Fibroblast of upper back skin (primary cell): ENCODE results near the gene STOM.

Experiments
- DNase-seq: peaks from one replicate; pipeline ENCODE4 v3.0.0-alpha.2; 2013

Gene STOM

GRCh38 chr9:121318631-121319382 lies 51.2 kb downstream of the STOM start:
- DNase-seq: no peak

- DNase-seq: no peak
Measured at GRCh38 chr9:121317737-121318630, 52.1 kb downstream of the STOM start.

- DNase-seq: no peak
Measured at GRCh38 chr9:121316852-121317373, 53.1 kb downstream of the STOM start.

- DNase-seq: no peak
Measured at GRCh38 chr9:121316378-121316777, 53.7 kb downstream of the STOM start.

- DNase-seq: no peak
Measured at GRCh38 chr9:121313458-121314152, 56.4 kb downstream of the STOM start.

GRCh38 chr9:121312169-121312568 lies 57.9 kb downstream of the STOM start:
- no peak for DNase-seq

GRCh38 chr9:121310571-121310970 lies 59.5 kb downstream of the STOM start:
- DNase-seq: no peak

GRCh38 chr9:121309833-121310425 lies 60.1 kb downstream of the STOM start:
- DNase-seq: no peak

GRCh38 chr9:121309171-121309570 lies 60.9 kb downstream of the STOM start:
- DNase-seq: no peak

GRCh38 chr9:121308765-121309164 lies 61.3 kb downstream of the STOM start:
- DNase-seq: no peak

- DNase-seq: no peak
Measured at GRCh38 chr9:121307976-121308375, 62.1 kb downstream of the STOM start.

- no peak for DNase-seq
Measured at GRCh38 chr9:121305269-121305994, 64.6 kb downstream of the STOM start.

- DNase-seq: no peak
Measured at GRCh38 chr9:121304707-121305106, 65.3 kb downstream of the STOM start.

- no peak for DNase-seq
Measured at GRCh38 chr9:121303456-121304451, 66.3 kb downstream of the STOM start.

GRCh38 chr9:121302786-121303185 lies 67.3 kb downstream of the STOM start:
- DNase-seq: no peak

- DNase-seq: no peak
Measured at GRCh38 chr9:121302341-121302740, 67.7 kb downstream of the STOM start.

GRCh38 chr9:121301881-121302286 lies 68.2 kb downstream of the STOM start:
- DNase-seq: no peak

- DNase-seq: no peak
Measured at GRCh38 chr9:121300283-121301119, 69.5 kb downstream of the STOM start.

GRCh38 chr9:121299467-121300282 lies 70.4 kb downstream of the STOM start:
- DNase-seq: peak; percentile 22
